Measurements from ENCODE around the gene PARP6.
"Not testable (repeated sequence)": the region's sequence is repeated elsewhere in the genome, so short reads cannot be mapped to it uniquely, and the experiment has no call there.

PARP6 gene

GRCh38 chr15:72280751-72281150 is 8.4 kb upstream of the PARP6 start:
- no peak for DNase-seq (ENCODE audit: low read depth in 2 of 3, low spot score in 1 of 3)

GRCh38 chr15:72278737-72279136 is 6.4 kb upstream of the PARP6 start:
- DNase-seq (ENCODE audit: low read depth in 2 of 3, low spot score in 1 of 3): no peak

GRCh38 chr15:72276326-72276700 is 4.0 kb upstream of the PARP6 start:
- no peak for DNase-seq (ENCODE audit: low read depth in 2 of 3, low spot score in 1 of 3)

- DNase-seq (ENCODE audit: low read depth in 2 of 3, low spot score in 1 of 3): not testable (repeated sequence)
These were observed 3.4 kb upstream of the PARP6 start for GRCh38 chr15:72275635-72276325.

- no peak for DNase-seq (ENCODE audit: low read depth in 2 of 3, low spot score in 1 of 3)
These were observed 621 bp upstream of the PARP6 start for GRCh38 chr15:72272997-72273352.

GRCh38 chr15:72271895-72272212 is 500 bp downstream of the PARP6 start:
- DNase-seq (ENCODE audit: low read depth in 2 of 3, low spot score in 1 of 3): peak in 1 of 3 donors; percentile 3

- DNase-seq (ENCODE audit: low read depth in 2 of 3, low spot score in 1 of 3): no peak
These were observed 1.1 kb downstream of the PARP6 start for GRCh38 chr15:72271221-72271620.

- DNase-seq (ENCODE audit: low read depth in 2 of 3, low spot score in 1 of 3): no peak
These were observed 2.6 kb downstream of the PARP6 start for GRCh38 chr15:72269739-72270138.

- DNase-seq (ENCODE audit: low read depth in 2 of 3, low spot score in 1 of 3): no peak
These were observed 7.3 kb downstream of the PARP6 start for GRCh38 chr15:72265031-72265430.

- no peak for DNase-seq (ENCODE audit: low read depth in 2 of 3, low spot score in 1 of 3)
These were observed 19.6 kb downstream of the PARP6 start for GRCh38 chr15:72252663-72253299.

- DNase-seq (ENCODE audit: low read depth in 2 of 3, low spot score in 1 of 3): no peak
These were observed 23.1 kb downstream of the PARP6 start for GRCh38 chr15:72249142-72249810.

GRCh38 chr15:72248514-72248913 is 23.8 kb downstream of the PARP6 start:
- no peak for DNase-seq (ENCODE audit: low read depth in 2 of 3, low spot score in 1 of 3)

- DNase-seq (ENCODE audit: low read depth in 2 of 3, low spot score in 1 of 3): no peak
These were observed 29.5 kb downstream of the PARP6 start for GRCh38 chr15:72242775-72243370.

- no peak for DNase-seq (ENCODE audit: low read depth in 2 of 3, low spot score in 1 of 3)
These were observed 32.7 kb downstream of the PARP6 start for GRCh38 chr15:72239652-72240051.

- DNase-seq (ENCODE audit: low read depth in 2 of 3, low spot score in 1 of 3): no peak
These were observed 33.8 kb downstream of the PARP6 start for GRCh38 chr15:72238586-72238985.

GRCh38 chr15:72237853-72238224 is 34.5 kb downstream of the PARP6 start:
- DNase-seq (ENCODE audit: low read depth in 2 of 3, low spot score in 1 of 3): no peak

GRCh38 chr15:72237029-72237852 is 35.1 kb downstream of the PARP6 start:
- DNase-seq (ENCODE audit: low read depth in 2 of 3, low spot score in 1 of 3): peak; percentile 73 to 77 (median 77)

GRCh38 chr15:72236381-72237003 is 35.9 kb downstream of the PARP6 start:
- no peak for DNase-seq (ENCODE audit: low read depth in 2 of 3, low spot score in 1 of 3)

GRCh38 chr15:72235298-72235697 is 37.1 kb downstream of the PARP6 start:
- no peak for DNase-seq (ENCODE audit: low read depth in 2 of 3, low spot score in 1 of 3)

GRCh38 chr15:72233769-72234168 is 38.6 kb downstream of the PARP6 start:
- DNase-seq (ENCODE audit: low read depth in 2 of 3, low spot score in 1 of 3): no peak
